HCT116 (cell line): ENCODE measurements around the gene ACTR3C. TPM values are rescaled to one million over a fixed set of nuclear protein-coding genes. Genes with fewer than 3 reads are reported as not detected.

Experiments used
- ATAC-seq: fragments of 200-7000 bp; cut with Tn5 transposase; 2 replicates; pipeline ENCODE4 v1.9.1; 2020; ENCODE audit warnings: mild to moderate bottlenecking, moderate library complexity
- BruUV-seq: library from RNA; stranded (reverse); fragments of 400-500 nt; replicated peaks from 2 replicates; lab custom pipeline; 2021; lab: Mats Ljungman, UMichigan
- CTCF ChIA-PET: fragments of 300-600 bp; sonication (Branson Sonifier 250); formaldehyde crosslinking; loops from one replicate; lab custom pipeline; 2021; ENCODE audit warnings: antibody characterized with exemption; lab: Charles Lee
- POLR2A ChIA-PET: fragments of 300-600, 350-600 bp; sonication (Branson Sonifier 250); formaldehyde crosslinking; loops from one replicate; lab custom pipeline; 2021; ENCODE audit warnings: antibody characterized with exemption; lab: Charles Lee
- RAD21 ChIA-PET, 2 experiments: fragments of 300-600 bp; sonication (Branson Sonifier 250); formaldehyde crosslinking; loops; one replicate each; lab custom pipeline; 2023; ENCODE audit warnings: low total read pairs in 2 of 2; ENCODE audit not compliant: uncharacterized antibody in 2 of 2, unreplicated experiment in 2 of 2, low non-redundant PET in 1 of 2; lab: Charles Lee
- DNase-seq: peaks from one replicate; pipeline ENCODE4 v3.0.0-alpha.2; 2010; ENCODE audit warnings: low read depth, low spot score
- H2AFZ ChIP-seq: fragments of 200-600 bp; shearing (Covaris generic), sonication (generic); 2 replicates; pipeline ENCODE4 v1.6.1; 2017; ENCODE audit warnings: low read depth, mixed run types, mixed read lengths, antibody characterized with exemption, low read length; ENCODE audit not compliant: poor library complexity, severe bottlenecking
- H3K27ac ChIP-seq: 2 replicates; pipeline ENCODE4 v1.5.1; 2012; ENCODE audit warnings: low read depth, low read length
- H3K27me3 ChIP-seq: fragments of 200-600 bp; sonication (generic); 2 replicates; pipeline ENCODE4 v1.6.1; 2016; ENCODE audit warnings: mixed run types, low read length, mixed read lengths; ENCODE audit not compliant: insufficient read depth
- H3K36me3 ChIP-seq, 2 experiments: fragments of 200-500 bp in 1 of 2; fragments of 200-600 bp in 1 of 2; sonication (Bioruptor generic) in 1 of 2; sonication (generic) in 1 of 2; 2 replicates each; pipeline versions ENCODE4 v1.5.1 to v1.6.1; 2014 to 2016; ENCODE audit warnings: low read length in 2 of 2, inconsistent platforms in 1 of 2, mixed read lengths in 1 of 2, mixed run types in 1 of 2; ENCODE audit not compliant: insufficient read depth in 2 of 2, control insufficient read depth in 1 of 2
- H3K4me1 ChIP-seq, 2 experiments: fragments of 200-600 bp in 1 of 2; sonication (generic) in 1 of 2; 2 replicates each; pipeline versions ENCODE4 v1.5.1 to v1.6.1; 2012 to 2017; ENCODE audit warnings: low read length in 2 of 2, inconsistent platforms in 1 of 2, mild to moderate bottlenecking in 1 of 2, mixed read lengths in 1 of 2, mixed run types in 1 of 2, moderate library complexity in 1 of 2; ENCODE audit not compliant: insufficient read depth in 2 of 2, control insufficient read depth in 1 of 2
- H3K4me2 ChIP-seq: fragments of 200-600 bp; sonication (generic); 2 replicates; pipeline ENCODE4 v1.6.1; 2017; ENCODE audit warnings: mixed run types, low read length, mixed read lengths
- H3K4me3 ChIP-seq, 2 experiments: fragments of 200-600 bp in 1 of 2; sonication (generic) in 1 of 2; replicated peaks in 1 of 2; 2 replicates each; pipeline ENCODE4 v1.5.1; 2011 to 2016; ENCODE audit warnings: low read length in 2 of 2, control low read depth in 1 of 2, low read depth in 1 of 2, mild to moderate bottlenecking in 1 of 2, mixed read lengths in 1 of 2, mixed run types in 1 of 2
- H3K79me2 ChIP-seq: fragments of 200-600 bp; sonication (generic); 2 replicates; pipeline ENCODE4 v1.6.1; 2017; ENCODE audit warnings: mild to moderate bottlenecking, mixed run types, low read length, moderate library complexity, mixed read lengths; ENCODE audit not compliant: insufficient read depth
- H3K9ac ChIP-seq: fragments of 200-600 bp; sonication (generic); 2 replicates; pipeline ENCODE4 v1.6.1; 2016; ENCODE audit warnings: low read length, mixed read lengths
- H3K9me2 ChIP-seq: fragments of 200-600 bp; sonication (generic), shearing (Covaris generic); 2 replicates; pipeline ENCODE4 v1.6.1; 2017; ENCODE audit warnings: mixed run types, mild to moderate bottlenecking, moderate library complexity; ENCODE audit not compliant: insufficient read depth
- H3K9me3 ChIP-seq, 2 experiments: fragments of 200-500 bp in 1 of 2; fragments of 200-600 bp in 1 of 2; sonication (Bioruptor generic) in 1 of 2; sonication (generic) in 1 of 2; 2 replicates each; pipeline ENCODE4 v1.6.1; 2014 to 2017; ENCODE audit warnings: low read length in 2 of 2, mixed read lengths in 2 of 2, inconsistent platforms in 1 of 2, low read depth in 1 of 2, mild to moderate bottlenecking in 1 of 2, mixed run types in 1 of 2, moderate library complexity in 1 of 2; ENCODE audit not compliant: control insufficient read depth in 1 of 2, insufficient read depth in 1 of 2
- H4K20me1 ChIP-seq: fragments of 200-600 bp; sonication (generic), shearing (Covaris generic); 2 replicates; pipeline ENCODE4 v1.6.1; 2017; ENCODE audit warnings: mixed run types, mild to moderate bottlenecking, moderate library complexity; ENCODE audit not compliant: insufficient read depth
- ATF3 ChIP-seq: IDR thresholded peaks from 2 replicates; pipeline ENCODE4 v1.6.1; 2012
- CEBPB ChIP-seq: IDR thresholded peaks from 2 replicates; pipeline ENCODE4 v1.6.1; 2012; ENCODE audit warnings: low read depth
- CTCF ChIP-seq, 3 experiments: fragments of 200-600 bp in 1 of 3; sonication (generic) in 1 of 3; IDR thresholded peaks in 2 of 3; conservative IDR thresholded peaks in 1 of 3; 2 replicates each; pipeline ENCODE4 v1.5.1; 2012 to 2017; ENCODE audit warnings: low read depth in 2 of 3, low read length in 2 of 3, antibody characterized with exemption in 1 of 3, borderline replicate concordance in 1 of 3, control low read depth in 1 of 3, mild to moderate bottlenecking in 1 of 3, mixed read lengths in 1 of 3, mixed run types in 1 of 3, moderate library complexity in 1 of 3; ENCODE audit not compliant: insufficient read depth in 1 of 3
- EGR1 ChIP-seq: IDR thresholded peaks from 2 replicates; pipeline ENCODE4 v1.6.1; 2012; ENCODE audit warnings: low read depth
- ELF1 ChIP-seq: IDR thresholded peaks from 2 replicates; pipeline ENCODE4 v1.6.1; 2012; ENCODE audit warnings: low read depth, borderline replicate concordance
- EZH2 ChIP-seq: fragments of 200-600 bp; sonication (generic); IDR thresholded peaks from 2 replicates; pipeline ENCODE4 v1.6.1; 2017; ENCODE audit warnings: antibody characterized with exemption, mixed run types
- EZH2phosphoT487 ChIP-seq: fragments of 200-600 bp; IDR thresholded peaks from 2 replicates; pipeline ENCODE4 v1.6.1; 2018; ENCODE audit warnings: antibody characterized with exemption, borderline replicate concordance
- FOSL1 ChIP-seq: IDR thresholded peaks from 2 replicates; pipeline ENCODE4 v1.6.1; 2012; ENCODE audit warnings: low read depth
- POLR2AphosphoS5 ChIP-seq: IDR thresholded peaks from 2 replicates; pipeline ENCODE4 v1.6.1; 2011; ENCODE audit warnings: mild to moderate bottlenecking, low read depth, low read length, moderate library complexity
- RAD21 ChIP-seq: IDR thresholded peaks from 2 replicates; pipeline ENCODE4 v1.6.1; 2012; ENCODE audit warnings: low read depth, mild to moderate bottlenecking
- TCF7L2 ChIP-seq: IDR thresholded peaks from 2 replicates; pipeline ENCODE4 v1.7.0; 2011; ENCODE audit warnings: borderline replicate concordance, inconsistent platforms; ENCODE audit not compliant: insufficient read depth, insufficient read length; ENCODE audit errors: extremely low read depth
- intact Hi-C: fragments of 100-400 bp; cut with micrococcal nuclease; formaldehyde crosslinking; loops from 2 replicates; pipeline ENCODE4 v1.10.0; 2022
- total RNA-seq: library from RNA; stranded (reverse); gene quantifications from one replicate; pipeline ENCODE4 v1.2.1, GENCODE V29; 2021; ENCODE audit not compliant: unreplicated experiment
- TF ChIP-seq, protein P1 (sequence below): IDR thresholded peaks from 2 replicates; pipeline ENCODE4 v1.6.1; 2012; ENCODE audit warnings: low read depth

Gene ACTR3C
- total RNA-seq, 1 experiment from 2014 or later: 2.0 TPM

DNA sequence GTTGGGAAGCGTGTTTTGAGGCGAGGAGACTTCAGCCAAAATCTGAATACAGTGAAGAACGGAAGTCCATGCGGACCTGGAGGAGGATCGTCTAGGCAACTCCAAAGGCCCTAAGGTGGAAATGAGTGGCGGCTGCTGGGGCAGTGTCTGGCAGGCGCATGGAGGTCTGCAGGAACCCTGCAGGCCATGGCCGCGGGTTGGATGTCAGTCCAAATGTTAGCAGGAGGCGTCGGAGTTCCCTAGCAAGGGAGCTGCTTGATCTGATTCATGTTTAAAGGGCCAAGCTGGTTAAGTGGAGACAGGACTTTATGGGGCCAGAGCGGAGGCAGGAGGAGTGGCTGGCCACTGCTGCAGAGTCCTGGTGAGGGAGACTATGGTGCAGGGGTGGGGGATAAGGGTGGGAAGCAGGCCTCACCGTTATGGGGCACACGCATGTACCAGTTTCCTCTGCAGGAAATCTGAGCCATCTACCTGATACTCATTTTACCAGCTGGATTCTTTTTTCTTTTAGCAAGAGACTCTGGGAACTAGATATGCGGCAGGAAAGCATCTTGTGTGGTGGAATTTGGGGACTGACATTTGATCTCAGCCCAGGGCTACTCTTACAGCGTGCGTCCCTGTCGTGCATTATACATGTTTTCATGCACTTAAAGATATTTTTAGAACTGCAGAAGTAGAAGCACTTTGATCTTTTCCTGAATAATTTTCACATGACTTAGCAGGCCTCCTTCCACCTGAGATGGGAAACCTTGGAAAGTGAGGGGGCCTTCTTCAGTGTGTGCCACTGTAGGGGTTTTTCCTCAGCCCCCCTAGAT lies 38.7 kb upstream of the ACTR3C start:
- RAD21 ChIA-PET: interaction anchor here in 1 of 2 experiments (0.8 kb wide), 1 partner anchor 26 kb away, joined by 3 read pairs; no protein-coding TSS in a partner anchor
- H3K36me3 ChIP-seq: no peaks in the 10 kb centered on the region
- ATAC-seq: no peak
- no peaks in the 10 kb centered on the region for H3K27me3 ChIP-seq
- peaks cover under 1 to 10% of the 10 kb centered on the region in 2 experiments; a peak in 2 of 4 replicates for H3K4me1 ChIP-seq
- TF ChIP-seq EGR1: no peak
- H3K9me2 ChIP-seq: no peaks in the 10 kb centered on the region
- intact Hi-C loops: loop anchor here (10.0 kb wide), 1 partner anchor 57 kb away; no protein-coding TSS in a partner anchor
- no peak overlapping the region for H3K4me3 ChIP-seq
- POLR2A ChIA-PET: no interaction called here
- no peak overlapping the region for H3K4me2 ChIP-seq
- no TSS peak for BruUV-seq
- CTCF ChIA-PET: no interaction called here
- no peaks in the 10 kb centered on the region for H3K79me2 ChIP-seq
- no peak overlapping the region for H3K27ac ChIP-seq
- H4K20me1 ChIP-seq: no peaks in the 10 kb centered on the region
- no peak overlapping the region for H2AFZ ChIP-seq
- H3K9me3 ChIP-seq: no peaks in the 10 kb centered on the region
- DNase-seq: no peak
- H3K9ac ChIP-seq: no peak overlapping the region

- H3K9ac ChIP-seq: no peak overlapping the region
- H4K20me1 ChIP-seq: no peaks in the 10 kb centered on the region
- no peak overlapping the region for H3K27ac ChIP-seq
- POLR2A ChIA-PET: no interaction called here
- no peaks in the 10 kb centered on the region for H3K79me2 ChIP-seq
- H3K36me3 ChIP-seq: no peaks in the 10 kb centered on the region
- no peak overlapping the region for H3K4me2 ChIP-seq
- DNase-seq (no peak), ATAC-seq (no peak)
- peaks cover 0 to 12% of the 10 kb centered on the region in 2 experiments; a peak in 2 of 4 replicates for H3K4me1 ChIP-seq
- H3K4me3 ChIP-seq: no peak overlapping the region
- no peaks in the 10 kb centered on the region for H3K9me2 ChIP-seq
- no peaks in the 10 kb centered on the region for H3K27me3 ChIP-seq
- RAD21 ChIA-PET: no interaction called here
- H3K9me3 ChIP-seq: no peaks in the 10 kb centered on the region
- intact Hi-C loops: loop anchor here (10.0 kb wide), 1 partner anchor 57 kb away; no protein-coding TSS in a partner anchor
- CTCF ChIA-PET: no interaction called here
- H2AFZ ChIP-seq: no peak overlapping the region
- no TSS peak for BruUV-seq
- TF ChIP-seq CTCF (IDR thresholded peaks at IDR 0.05 in 2 of 3, conservative IDR thresholded peaks at IDR 0.05 in 1 of 3; ENCODE audit: borderline replicate concordance in 1 of 3, insufficient read depth in 1 of 3, low read depth in 2 of 3, low read length in 2 of 3) (no peak), RAD21 (no peak), EGR1 (no peak), ATF3 (no peak), ELF1 (no peak), TCF7L2 (no peak), POLR2AphosphoS5 (no peak), FOSL1 (no peak), EZH2phosphoT487 (no peak), EZH2 (no peak), CEBPB (no peak)
- TF ChIP-seq, protein P1, sequence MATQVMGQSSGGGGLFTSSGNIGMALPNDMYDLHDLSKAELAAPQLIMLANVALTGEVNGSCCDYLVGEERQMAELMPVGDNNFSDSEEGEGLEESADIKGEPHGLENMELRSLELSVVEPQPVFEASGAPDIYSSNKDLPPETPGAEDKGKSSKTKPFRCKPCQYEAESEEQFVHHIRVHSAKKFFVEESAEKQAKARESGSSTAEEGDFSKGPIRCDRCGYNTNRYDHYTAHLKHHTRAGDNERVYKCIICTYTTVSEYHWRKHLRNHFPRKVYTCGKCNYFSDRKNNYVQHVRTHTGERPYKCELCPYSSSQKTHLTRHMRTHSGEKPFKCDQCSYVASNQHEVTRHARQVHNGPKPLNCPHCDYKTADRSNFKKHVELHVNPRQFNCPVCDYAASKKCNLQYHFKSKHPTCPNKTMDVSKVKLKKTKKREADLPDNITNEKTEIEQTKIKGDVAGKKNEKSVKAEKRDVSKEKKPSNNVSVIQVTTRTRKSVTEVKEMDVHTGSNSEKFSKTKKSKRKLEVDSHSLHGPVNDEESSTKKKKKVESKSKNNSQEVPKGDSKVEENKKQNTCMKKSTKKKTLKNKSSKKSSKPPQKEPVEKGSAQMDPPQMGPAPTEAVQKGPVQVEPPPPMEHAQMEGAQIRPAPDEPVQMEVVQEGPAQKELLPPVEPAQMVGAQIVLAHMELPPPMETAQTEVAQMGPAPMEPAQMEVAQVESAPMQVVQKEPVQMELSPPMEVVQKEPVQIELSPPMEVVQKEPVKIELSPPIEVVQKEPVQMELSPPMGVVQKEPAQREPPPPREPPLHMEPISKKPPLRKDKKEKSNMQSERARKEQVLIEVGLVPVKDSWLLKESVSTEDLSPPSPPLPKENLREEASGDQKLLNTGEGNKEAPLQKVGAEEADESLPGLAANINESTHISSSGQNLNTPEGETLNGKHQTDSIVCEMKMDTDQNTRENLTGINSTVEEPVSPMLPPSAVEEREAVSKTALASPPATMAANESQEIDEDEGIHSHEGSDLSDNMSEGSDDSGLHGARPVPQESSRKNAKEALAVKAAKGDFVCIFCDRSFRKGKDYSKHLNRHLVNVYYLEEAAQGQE: no peak
Measured at GRCh38 chr7:150361402-150361801, 38.1 kb upstream of the ACTR3C start.
